Activated CD8-positive, alpha-beta memory T cell treated with anti-CD3 and anti-CD28 coated beads, Interleukin-2, amount 50 U/mL, for 1 hour (primary cell): ENCODE results near the gene OR2H1.

Experiments used
- DNase-seq: peaks from one replicate; pipeline ENCODE4 v3.0.0-alpha.2; 2020; ENCODE audit errors: extremely low read depth

OR2H1 gene

GRCh38 chr6:29483735-29484134 is 26.8 kb downstream of the OR2H1 start:
- no peak for DNase-seq

GRCh38 chr6:29486577-29486976 is 29.6 kb downstream of the OR2H1 start:
- no peak for DNase-seq

- no peak for DNase-seq
Measured at GRCh38 chr6:29487131-29487530, 30.2 kb downstream of the OR2H1 start.

GRCh38 chr6:29487660-29488059 is 30.7 kb downstream of the OR2H1 start, which contains the start of gene MAS1L:
Gene MAS1L, minus strand, starts transcription at chr6:29487956. Its CDS starts 54 bp downstream, at chr6:29487902.
- no peak for DNase-seq

GRCh38 chr6:29488874-29489273 is 31.9 kb downstream of the OR2H1 start:
- DNase-seq: no peak

GRCh38 chr6:29489286-29489685 is 32.3 kb downstream of the OR2H1 start:
- DNase-seq: no peak

- no peak for DNase-seq
Measured at GRCh38 chr6:29490055-29490454, 33.1 kb downstream of the OR2H1 start.

- DNase-seq: no peak
Measured at GRCh38 chr6:29490552-29490951, 33.6 kb downstream of the OR2H1 start.

GRCh38 chr6:29491574-29491973 is 34.6 kb downstream of the OR2H1 start:
- DNase-seq: no peak

GRCh38 chr6:29493261-29493660 is 36.3 kb downstream of the OR2H1 start:
- no peak for DNase-seq

- DNase-seq: no peak
Measured at GRCh38 chr6:29494131-29494530, 37.2 kb downstream of the OR2H1 start.

GRCh38 chr6:29495571-29495970 is 38.6 kb downstream of the OR2H1 start:
- DNase-seq: no peak

GRCh38 chr6:29496961-29497360 is 40.0 kb downstream of the OR2H1 start:
- no peak for DNase-seq

GRCh38 chr6:29499704-29500103 is 42.7 kb downstream of the OR2H1 start:
- DNase-seq: no peak

GRCh38 chr6:29500594-29500993 is 43.6 kb downstream of the OR2H1 start:
- DNase-seq: no peak

- DNase-seq: no peak
Measured at GRCh38 chr6:29501106-29501505, 44.2 kb downstream of the OR2H1 start.

- no peak for DNase-seq
Measured at GRCh38 chr6:29502181-29502580, 45.2 kb downstream of the OR2H1 start.

- DNase-seq: no peak
Measured at GRCh38 chr6:29502597-29502996, 45.6 kb downstream of the OR2H1 start.

- no peak for DNase-seq
Measured at GRCh38 chr6:29504961-29505360, 48.0 kb downstream of the OR2H1 start.

- no peak for DNase-seq
Measured at GRCh38 chr6:29505808-29506207, 48.9 kb downstream of the OR2H1 start.

- no peak for DNase-seq
Measured at GRCh38 chr6:29506446-29507067, 49.6 kb downstream of the OR2H1 start.

- DNase-seq: no peak
Measured at GRCh38 chr6:29507319-29507718, 50.4 kb downstream of the OR2H1 start.

GRCh38 chr6:29509239-29509638 is 52.3 kb downstream of the OR2H1 start:
- no peak for DNase-seq

GRCh38 chr6:29509711-29510110 is 52.8 kb downstream of the OR2H1 start:
- no peak for DNase-seq
